ENCODE results near the gene SPACA7. TPM values are rescaled to one million over a fixed set of nuclear protein-coding genes. Genes with fewer than 3 reads are reported as not detected.
A peak's percentile ranks its signal among the peaks of the same experiment; 100 is the strongest.

The SPACA7 gene
- total RNA-seq, 1 donor from 2014 or later: not detected

- Mint-ChIP-seq H3K27me3 (peaks cover 9% of the 10 kb centered on the region), H3K27ac (no peak overlapping the region), H3K4me3 (no peak overlapping the region), H3K9me3 (no peaks in the 10 kb centered on the region), H3K4me1 (no peaks in the 10 kb centered on the region), H3K36me3 (ENCODE audit: low read depth) (no peaks in the 10 kb centered on the region)
- DNase-seq: peak; percentile 87
- intact Hi-C loops (cut with micrococcal nuclease): loop anchor here (5.0 kb wide), 1 partner anchor 163 kb away; no protein-coding TSS in a partner anchor
Measured at GRCh38 chr13:112443995-112444311, 67.8 kb downstream of the SPACA7 start.

DNA sequence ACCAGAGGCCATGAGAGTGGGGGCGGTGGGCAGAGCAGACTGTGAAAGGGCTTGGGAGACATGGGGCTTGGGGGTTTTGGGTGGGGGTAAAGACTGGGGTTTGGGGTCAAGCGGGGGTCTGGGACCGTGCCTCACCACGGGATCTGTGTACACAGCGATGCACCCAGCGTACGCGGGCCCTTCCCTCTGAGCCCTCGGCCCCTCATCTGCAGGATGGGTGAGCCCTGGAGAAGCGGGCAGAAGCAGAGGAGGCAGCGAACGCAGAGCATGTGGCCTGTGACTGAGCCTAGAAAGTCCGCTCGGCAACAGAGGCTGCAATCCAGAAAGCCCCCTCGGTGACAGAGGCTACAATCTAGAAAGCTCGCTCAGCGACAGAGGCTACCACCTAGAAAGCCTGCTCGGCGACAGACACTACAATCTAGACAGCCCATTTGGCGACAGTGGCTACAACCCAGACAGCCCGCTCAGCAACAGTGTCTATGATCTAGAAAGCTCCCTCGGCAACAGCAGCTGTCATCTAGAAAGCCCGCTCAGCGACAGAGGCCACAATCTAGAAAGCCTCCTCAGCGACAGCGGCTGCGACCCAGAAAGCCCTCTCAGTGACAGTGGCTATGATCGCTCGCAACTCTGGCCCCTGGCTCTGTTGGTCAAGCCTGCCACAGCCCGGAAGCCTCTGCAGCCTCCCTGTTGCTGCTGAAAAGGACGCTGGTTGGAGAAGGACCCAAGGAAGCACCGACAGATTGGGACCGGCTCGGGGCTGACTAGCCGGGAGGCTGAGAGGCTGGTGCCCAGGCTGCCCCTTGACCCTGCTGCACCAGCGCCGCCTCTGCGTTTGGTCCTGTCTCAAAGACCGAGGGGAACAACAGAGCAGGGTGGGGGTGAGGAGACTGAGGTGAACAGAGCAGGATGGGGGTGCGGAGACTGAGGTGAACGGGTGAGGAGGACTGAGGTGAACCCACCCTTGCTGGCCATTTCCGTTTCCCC lies 68.6 kb downstream of the SPACA7 start:
- Mint-ChIP-seq H3K36me3 (ENCODE audit: low read depth) (no peaks in the 10 kb centered on the region), H3K4me1 (no peaks in the 10 kb centered on the region), H3K4me3 (no peak overlapping the region), H3K27me3 (peaks cover 9% of the 10 kb centered on the region), H3K9me3 (no peaks in the 10 kb centered on the region), H3K27ac (no peak overlapping the region)
- intact Hi-C loops (cut with micrococcal nuclease): loop anchor here (5.0 kb wide), 1 partner anchor 163 kb away; no protein-coding TSS in a partner anchor
- no peak for DNase-seq

GRCh38 chr13:112445411-112446271 lies 69.5 kb downstream of the SPACA7 start:
- no peak for DNase-seq

DNA sequence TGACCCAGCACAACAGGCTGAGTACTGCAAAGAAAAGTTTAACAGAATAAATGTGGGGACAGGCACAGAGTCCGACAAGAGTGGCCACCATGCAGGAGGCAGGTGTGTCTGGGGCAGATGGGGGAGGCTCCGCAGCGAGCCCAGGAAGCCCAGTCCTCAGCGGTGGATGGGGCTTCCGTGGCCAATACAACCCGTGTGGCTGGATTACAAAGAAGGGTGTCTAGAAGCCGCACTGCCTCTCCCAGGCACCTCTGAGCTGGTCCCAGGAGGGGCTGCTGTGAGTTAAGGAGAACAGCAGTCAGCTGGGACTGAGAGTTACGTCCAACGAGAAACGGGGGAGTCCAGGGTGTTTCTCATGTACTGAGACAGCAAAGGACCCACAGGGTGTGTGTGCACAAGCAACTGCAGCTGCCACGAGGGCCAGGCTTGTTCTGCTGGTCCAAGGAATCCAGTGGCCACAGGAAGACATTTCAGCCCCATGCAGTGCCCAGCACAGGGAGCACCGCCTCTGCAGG lies 70.2 kb downstream of the SPACA7 start:
- intact Hi-C loops (cut with micrococcal nuclease): no loop called here
- Mint-ChIP-seq H3K4me1 (no peaks in the 10 kb centered on the region), H3K4me3 (no peak overlapping the region), H3K27me3 (peaks cover 9% of the 10 kb centered on the region), H3K9me3 (no peaks in the 10 kb centered on the region), H3K27ac (no peak overlapping the region), H3K36me3 (ENCODE audit: low read depth) (no peaks in the 10 kb centered on the region)
- no peak for DNase-seq

More at GRCh38 chr13:112445411-112446271, 69.5 kb downstream of the SPACA7 start:
- H3K27me3 Mint-ChIP-seq: peaks cover 9% of the 10 kb centered on the region
- intact Hi-C loops (cut with micrococcal nuclease): no loop called here
- no peak overlapping the region for H3K27ac Mint-ChIP-seq
- no peaks in the 10 kb centered on the region for H3K4me1 Mint-ChIP-seq
- no peak overlapping the region for H3K4me3 Mint-ChIP-seq
- no peaks in the 10 kb centered on the region for H3K36me3 Mint-ChIP-seq (ENCODE audit: low read depth)
- no peaks in the 10 kb centered on the region for H3K9me3 Mint-ChIP-seq

DNA sequence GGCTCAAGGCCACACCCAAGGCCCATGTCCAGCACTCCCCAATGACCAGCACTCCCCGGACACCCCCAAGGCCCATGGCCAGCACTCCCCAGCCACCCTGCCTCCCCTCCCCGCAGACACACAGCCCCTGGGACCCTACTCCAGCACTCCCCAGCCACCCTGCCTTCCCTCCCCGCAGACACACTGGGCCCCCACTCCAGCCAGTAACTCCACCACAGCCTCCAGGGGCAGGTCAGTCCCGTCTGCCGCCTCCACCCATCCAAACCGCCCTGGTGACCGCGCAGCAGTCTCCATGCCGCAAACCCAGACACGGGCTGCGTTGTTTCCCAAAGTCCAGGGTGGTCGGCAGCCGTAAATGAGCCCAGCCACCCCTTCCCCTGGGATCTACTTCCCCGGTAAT lies 70.7 kb downstream of the SPACA7 start:
- Mint-ChIP-seq H3K27me3 (peaks cover 9% of the 10 kb centered on the region), H3K4me3 (no peak overlapping the region), H3K27ac (no peak overlapping the region), H3K4me1 (no peaks in the 10 kb centered on the region), H3K36me3 (ENCODE audit: low read depth) (no peaks in the 10 kb centered on the region), H3K9me3 (no peaks in the 10 kb centered on the region)
- intact Hi-C loops (cut with micrococcal nuclease): no loop called here
- DNase-seq: no peak

GRCh38 chr13:112447306-112447705 lies 71.2 kb downstream of the SPACA7 start:
- DNase-seq: no peak
- Mint-ChIP-seq H3K4me1 (no peaks in the 10 kb centered on the region), H3K4me3 (no peak overlapping the region), H3K9me3 (no peaks in the 10 kb centered on the region), H3K27ac (no peak overlapping the region), H3K27me3 (peaks cover 9% of the 10 kb centered on the region), H3K36me3 (ENCODE audit: low read depth) (no peaks in the 10 kb centered on the region)
- intact Hi-C loops (cut with micrococcal nuclease): no loop called here

GRCh38 chr13:112447761-112448603 lies 71.8 kb downstream of the SPACA7 start:
- intact Hi-C loops (cut with micrococcal nuclease): no loop called here
- no peaks in the 10 kb centered on the region for H3K36me3 Mint-ChIP-seq (ENCODE audit: low read depth)
- no peak for DNase-seq
- no peaks in the 10 kb centered on the region for H3K9me3 Mint-ChIP-seq
- no peak overlapping the region for H3K4me3 Mint-ChIP-seq
- H3K27me3 Mint-ChIP-seq: peaks cover 8% of the 10 kb centered on the region
- no peaks in the 10 kb centered on the region for H3K4me1 Mint-ChIP-seq
- H3K27ac Mint-ChIP-seq: no peak overlapping the region

- DNase-seq: no peak
- no peak overlapping the region for H3K27ac Mint-ChIP-seq
- no peaks in the 10 kb centered on the region for H3K9me3 Mint-ChIP-seq
- intact Hi-C loops (cut with micrococcal nuclease): no loop called here
- H3K36me3 Mint-ChIP-seq (ENCODE audit: low read depth): no peaks in the 10 kb centered on the region
- H3K4me3 Mint-ChIP-seq: no peak overlapping the region
- H3K27me3 Mint-ChIP-seq: peaks cover under 1% of the 10 kb centered on the region
- H3K4me1 Mint-ChIP-seq: no peaks in the 10 kb centered on the region
Measured at GRCh38 chr13:112448621-112449544, 72.7 kb downstream of the SPACA7 start.

DNA sequence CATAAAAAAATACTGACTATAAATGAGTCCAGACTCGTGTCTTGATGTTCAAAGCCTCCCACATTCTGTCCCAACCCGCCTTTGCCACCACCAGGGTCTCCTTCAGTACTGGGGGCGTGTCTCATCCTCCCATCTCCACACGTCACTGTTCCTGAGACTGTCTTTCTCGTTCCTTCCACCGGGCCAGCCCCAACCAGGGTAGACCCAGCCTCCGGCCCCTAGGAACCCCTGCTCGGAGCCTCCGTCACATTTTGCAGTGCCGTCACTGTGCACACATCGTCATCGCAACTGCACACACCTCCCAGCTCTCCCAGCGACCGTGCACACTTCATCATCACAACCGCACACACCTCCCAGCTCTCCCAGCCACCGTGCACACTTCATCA lies 73.4 kb downstream of the SPACA7 start:
- no peak for DNase-seq
- intact Hi-C loops (cut with micrococcal nuclease): no loop called here
- H3K9me3 Mint-ChIP-seq: no peaks in the 10 kb centered on the region
- H3K27ac Mint-ChIP-seq: no peak overlapping the region
- H3K27me3 Mint-ChIP-seq: no peaks in the 10 kb centered on the region
- H3K4me3 Mint-ChIP-seq: no peak overlapping the region
- H3K4me1 Mint-ChIP-seq: no peaks in the 10 kb centered on the region
- H3K36me3 Mint-ChIP-seq (ENCODE audit: low read depth): no peaks in the 10 kb centered on the region

DNA sequence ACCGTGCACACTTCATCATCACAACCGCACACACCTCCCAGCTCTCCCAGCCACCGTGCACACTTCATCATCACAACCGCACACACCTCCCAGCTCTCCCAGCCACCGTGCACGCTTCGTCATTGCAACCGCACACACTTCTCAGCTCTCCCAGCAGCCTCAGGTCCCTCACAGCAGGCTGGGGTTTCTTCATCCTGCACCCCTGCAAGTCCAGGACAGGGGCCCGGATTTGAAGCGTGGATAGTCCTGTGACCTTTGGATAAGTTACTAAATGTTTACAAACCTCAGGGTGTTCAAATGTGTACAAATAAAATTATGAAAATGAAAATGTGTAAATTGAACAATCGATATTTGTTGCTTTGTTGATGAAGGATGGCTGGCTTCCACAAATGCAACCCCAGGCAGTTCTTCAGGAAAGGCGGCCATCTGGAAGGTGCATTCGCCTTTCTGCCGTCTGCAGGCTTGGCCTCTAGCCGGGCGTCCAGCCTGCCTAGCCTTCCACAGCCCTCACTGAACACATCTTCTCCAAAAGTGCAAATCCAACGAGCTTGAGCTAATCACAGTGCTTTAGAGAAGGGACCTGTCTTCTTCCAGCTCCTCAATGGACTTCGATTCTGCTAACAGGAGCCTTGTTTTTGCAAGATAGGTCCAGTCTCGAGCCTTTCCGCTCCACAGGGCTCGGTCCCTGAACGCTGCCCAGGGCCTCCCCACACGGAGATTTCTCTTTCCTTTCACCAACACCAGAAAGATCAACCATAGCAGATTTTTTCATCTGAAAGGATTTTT lies 74.2 kb downstream of the SPACA7 start:
- no peaks in the 10 kb centered on the region for H3K4me1 Mint-ChIP-seq
- no peaks in the 10 kb centered on the region for H3K27me3 Mint-ChIP-seq
- H3K36me3 Mint-ChIP-seq (ENCODE audit: low read depth): no peaks in the 10 kb centered on the region
- no peaks in the 10 kb centered on the region for H3K9me3 Mint-ChIP-seq
- H3K4me3 Mint-ChIP-seq: no peak overlapping the region
- intact Hi-C loops (cut with micrococcal nuclease): no loop called here
- no peak for DNase-seq
- no peak overlapping the region for H3K27ac Mint-ChIP-seq

GRCh38 chr13:112450904-112451240 lies 74.7 kb downstream of the SPACA7 start:
- intact Hi-C loops (cut with micrococcal nuclease): no loop called here
- Mint-ChIP-seq H3K36me3 (ENCODE audit: low read depth) (no peaks in the 10 kb centered on the region), H3K27ac (no peak overlapping the region), H3K27me3 (no peaks in the 10 kb centered on the region), H3K4me3 (no peak overlapping the region), H3K9me3 (no peaks in the 10 kb centered on the region), H3K4me1 (no peaks in the 10 kb centered on the region)
- DNase-seq: peak; percentile 23

Data from activated CD4-positive, alpha-beta T cell treated with anti-CD3 and anti-CD28 coated beads, Interleukin-2, amount 10 ng/mL, durations not matched to agents 24 days and 14 days (primary cell).